Fibroblast of peridontal ligament (primary cell): ENCODE measurements around the gene MPPED2.
"Not testable (repeated sequence)": the region's sequence is repeated elsewhere in the genome, so short reads cannot be mapped to it uniquely, and the experiment has no call there.

ENCODE experiments used
- DNase-seq: peaks from one replicate; pipeline ENCODE4 v3.0.0-alpha.2; 2010; ENCODE audit errors: extremely low read depth

Gene MPPED2

DNA sequence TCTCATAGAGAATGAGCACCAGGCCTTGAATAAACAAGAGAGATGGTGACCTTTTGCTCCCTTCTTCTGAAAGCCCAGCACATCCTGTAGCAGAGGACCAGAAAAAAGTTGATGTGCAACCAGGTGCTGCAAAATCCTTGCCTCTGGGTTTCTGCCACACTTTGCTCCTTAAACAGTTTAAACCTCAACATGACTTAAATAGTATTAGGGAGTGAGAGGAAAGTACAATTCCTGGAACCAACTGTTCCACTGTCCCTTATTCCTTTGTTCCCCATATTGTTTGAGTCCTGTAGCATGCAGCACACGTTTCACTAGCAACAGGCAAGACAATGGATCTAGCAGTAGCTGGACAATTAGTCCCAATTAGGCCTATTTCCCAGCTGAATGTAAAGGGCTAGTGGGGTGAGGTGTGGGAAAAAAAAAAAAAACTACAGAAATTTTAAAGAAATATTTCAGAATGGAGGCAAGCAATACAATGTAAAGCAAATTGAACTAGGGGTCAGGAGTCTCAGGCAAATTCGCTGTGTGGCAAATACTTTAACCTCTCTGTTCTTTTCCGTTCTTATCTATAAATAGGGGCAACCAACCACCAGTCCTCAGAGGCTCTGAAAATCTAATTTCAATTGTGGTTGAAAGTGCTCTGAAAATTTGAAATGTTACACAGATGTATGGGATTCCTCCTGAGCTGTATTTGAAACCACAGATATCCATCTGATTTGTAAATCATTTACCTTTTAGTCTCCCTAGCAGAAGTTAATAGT is 6.6 kb downstream of the MPPED2 start:
- no peak for DNase-seq

DNA sequence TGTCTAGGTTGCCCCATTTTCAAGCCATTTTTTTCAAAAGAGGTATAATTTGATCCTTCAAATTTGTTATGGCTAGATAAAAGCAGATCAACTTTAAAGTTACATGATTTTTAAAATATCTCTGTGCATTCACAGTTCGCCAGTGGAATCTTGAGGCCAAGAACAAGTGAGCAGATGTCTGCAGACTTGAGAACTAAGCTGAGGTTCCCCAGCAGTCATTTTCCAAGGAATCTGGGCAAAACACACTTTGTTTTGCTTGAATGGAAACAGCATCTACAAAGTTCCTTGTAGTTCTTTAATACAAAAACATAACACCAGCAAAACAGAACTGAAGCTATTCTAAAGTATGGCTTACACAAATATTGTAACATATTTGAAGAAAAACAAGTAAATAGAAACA is 7.7 kb downstream of the MPPED2 start:
- DNase-seq = no peak

DNA sequence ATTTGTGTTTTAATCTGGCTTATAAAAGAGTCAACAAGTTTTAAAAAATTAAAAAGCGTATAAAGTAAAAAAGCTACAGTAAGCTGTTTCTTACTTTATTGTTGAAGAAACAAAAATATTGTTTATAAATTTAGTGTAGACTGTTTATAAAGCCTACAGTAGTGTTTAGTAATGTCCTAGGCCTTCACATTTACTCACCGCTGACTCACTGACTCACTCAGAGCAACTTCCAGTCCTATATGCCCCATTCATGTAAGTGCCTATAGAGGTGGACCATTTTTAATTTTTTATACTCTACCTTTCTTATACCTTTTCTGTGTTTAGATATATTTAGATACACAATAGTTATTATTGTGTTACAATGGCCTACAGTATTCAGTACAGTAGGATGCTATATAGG is 12.2 kb downstream of the MPPED2 start:
- DNase-seq = peak; percentile 19

DNA sequence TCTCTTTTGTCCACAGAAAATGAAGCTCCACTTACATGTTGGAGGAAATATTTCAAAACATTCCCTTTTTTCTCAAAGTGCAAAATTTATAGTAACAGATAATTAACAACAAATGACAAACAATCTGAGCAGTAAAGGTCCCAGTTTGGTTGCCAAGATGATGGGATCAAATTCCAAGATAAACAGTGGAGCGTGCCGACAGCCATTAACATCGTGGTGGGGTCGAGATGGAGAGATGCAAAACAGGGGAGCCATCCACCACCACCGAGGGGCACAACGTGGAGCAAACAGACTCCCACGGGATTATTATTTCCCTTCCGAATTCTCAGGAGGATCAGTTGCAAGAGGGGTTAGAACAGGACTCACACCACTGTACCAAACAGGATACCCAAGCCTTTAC is 17.2 kb downstream of the MPPED2 start:
- no peak for DNase-seq

DNA sequence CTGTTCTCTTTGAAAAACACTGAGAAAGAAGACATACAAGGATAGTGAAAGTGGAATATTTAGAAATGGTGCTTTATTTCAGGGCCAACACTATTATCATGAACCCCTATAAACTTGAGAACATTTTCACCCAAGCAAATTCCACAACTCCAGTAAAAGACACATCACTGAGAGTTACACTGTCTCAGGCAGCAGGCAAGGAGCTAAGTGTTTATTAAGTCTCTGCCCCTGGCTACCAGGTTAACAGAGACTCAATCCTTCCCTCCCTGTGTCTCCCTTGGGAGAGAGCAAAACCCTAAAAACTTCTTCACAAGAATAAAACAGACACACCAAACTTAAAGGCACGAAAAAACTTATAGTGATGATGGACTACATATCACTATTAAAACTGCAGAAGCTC is 18.5 kb downstream of the MPPED2 start:
- no peak for DNase-seq

- DNase-seq = peak; percentile 18
Measured at GRCh38 chr11:30567120-30567519, 19.0 kb downstream of the MPPED2 start.

DNA sequence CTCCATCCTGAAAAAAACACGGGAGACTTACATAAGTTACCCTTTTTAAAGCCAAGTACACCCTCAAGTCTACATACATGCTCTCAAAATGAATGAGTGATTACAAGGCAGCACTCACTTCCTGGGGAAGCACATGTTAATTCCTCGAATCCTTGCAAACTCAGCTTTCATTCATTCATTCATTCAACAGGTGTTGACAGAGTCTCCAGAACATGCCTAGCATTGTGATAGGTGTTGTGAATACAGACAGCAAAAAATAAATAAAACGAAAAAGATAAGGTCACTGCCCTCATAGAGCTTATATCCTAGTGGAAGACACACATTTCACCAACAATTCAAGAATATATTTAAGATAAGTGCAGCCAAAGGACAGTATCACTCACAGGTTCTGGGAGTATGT is 19.7 kb downstream of the MPPED2 start:
- no peak for DNase-seq

GRCh38 chr11:30565027-30565426 is 21.1 kb downstream of the MPPED2 start:
- DNase-seq = no peak

GRCh38 chr11:30561691-30562415 is 24.3 kb downstream of the MPPED2 start:
- DNase-seq = peak; percentile 44

- peak; percentile 6 for DNase-seq
Measured at GRCh38 chr11:30560206-30561106, 25.7 kb downstream of the MPPED2 start.

DNA sequence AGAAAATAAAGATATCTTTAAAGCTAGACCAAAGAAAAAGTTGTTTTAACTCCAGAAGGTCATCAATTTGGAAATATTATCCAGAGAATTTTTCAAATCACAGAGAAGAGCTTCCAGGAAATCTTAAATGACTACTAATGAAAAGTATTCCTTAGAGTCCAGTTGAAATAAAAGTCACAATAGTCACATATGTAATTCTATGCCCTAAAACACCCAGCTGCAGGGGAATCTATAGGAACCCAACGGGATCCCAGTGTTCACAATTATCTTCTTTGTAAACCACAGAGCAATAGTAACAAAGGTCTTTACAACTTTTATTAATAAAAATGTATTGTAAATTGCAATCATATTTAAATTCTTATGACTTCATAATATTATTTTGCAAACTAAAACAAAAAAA is 27.1 kb downstream of the MPPED2 start:
- DNase-seq = no peak

- not testable (repeated sequence) for DNase-seq
Measured at GRCh38 chr11:30554587-30554986, 31.6 kb downstream of the MPPED2 start.

- DNase-seq = no peak
Measured at GRCh38 chr11:30553521-30554110, 32.5 kb downstream of the MPPED2 start.

DNA sequence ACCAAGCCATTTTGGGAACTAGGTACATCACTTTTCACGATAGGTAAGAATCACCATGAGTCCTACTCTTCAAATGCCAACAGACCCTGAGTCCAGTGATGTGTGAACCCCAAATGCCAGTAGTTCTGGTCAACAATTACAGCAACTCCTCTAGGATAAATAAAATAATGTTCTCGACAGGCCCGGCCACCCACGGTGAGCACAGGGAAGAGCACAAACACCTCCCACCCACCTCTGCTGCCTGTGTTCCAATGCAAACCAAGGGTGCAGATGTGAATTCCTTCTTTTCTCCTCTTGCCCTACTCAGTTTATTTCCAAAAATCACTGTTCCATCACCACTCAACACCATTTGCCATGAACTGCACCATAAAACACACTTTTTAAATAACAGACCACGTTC is 33.3 kb downstream of the MPPED2 start:
- no peak for DNase-seq

DNA sequence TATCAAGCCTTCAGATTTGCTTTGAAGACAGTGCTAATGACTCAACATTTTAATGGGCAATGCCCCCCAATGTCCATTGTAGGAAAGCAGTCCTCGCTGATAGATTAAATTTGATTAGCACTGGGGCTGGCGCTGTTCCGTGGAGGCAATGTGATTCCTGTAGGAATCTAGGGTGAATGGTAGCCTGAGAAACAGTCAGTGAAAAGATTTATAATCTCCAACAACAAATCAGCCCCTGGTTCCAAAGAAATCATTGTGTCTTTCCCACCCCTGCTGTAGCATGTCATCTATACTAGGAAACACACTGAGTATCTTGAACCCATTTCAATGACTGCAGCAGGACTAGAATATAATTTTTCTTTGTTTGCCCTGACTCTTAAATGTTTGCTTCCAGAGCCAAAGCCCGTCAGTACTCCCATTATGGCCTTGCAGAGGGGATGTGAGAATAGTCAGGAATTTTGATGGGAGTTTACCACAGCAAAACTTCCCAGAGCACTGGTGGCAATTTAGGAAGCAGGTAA is 36.1 kb downstream of the MPPED2 start:
- no peak for DNase-seq

- no peak for DNase-seq
Measured at GRCh38 chr11:30549565-30549964, 36.6 kb downstream of the MPPED2 start.

DNA sequence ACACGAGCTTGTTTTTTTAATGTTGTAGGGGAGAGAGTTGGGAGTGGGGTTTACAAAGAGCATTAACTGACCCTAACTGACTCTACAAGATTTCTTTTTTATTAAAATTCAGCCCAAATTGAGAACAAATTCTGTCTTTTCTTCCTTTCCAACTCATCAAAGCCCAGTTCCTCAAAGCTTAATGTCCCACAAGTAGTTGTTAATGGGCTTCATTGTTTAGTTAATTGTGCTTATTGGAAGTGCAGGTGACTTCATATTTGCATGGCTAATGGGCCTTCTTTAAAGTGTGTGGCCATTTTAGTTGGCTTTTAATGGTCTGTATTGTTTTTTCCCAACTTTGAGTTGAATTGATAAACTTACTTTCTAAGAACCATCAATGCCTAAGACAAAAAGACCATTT is 39.8 kb downstream of the MPPED2 start:
- DNase-seq = no peak

DNA sequence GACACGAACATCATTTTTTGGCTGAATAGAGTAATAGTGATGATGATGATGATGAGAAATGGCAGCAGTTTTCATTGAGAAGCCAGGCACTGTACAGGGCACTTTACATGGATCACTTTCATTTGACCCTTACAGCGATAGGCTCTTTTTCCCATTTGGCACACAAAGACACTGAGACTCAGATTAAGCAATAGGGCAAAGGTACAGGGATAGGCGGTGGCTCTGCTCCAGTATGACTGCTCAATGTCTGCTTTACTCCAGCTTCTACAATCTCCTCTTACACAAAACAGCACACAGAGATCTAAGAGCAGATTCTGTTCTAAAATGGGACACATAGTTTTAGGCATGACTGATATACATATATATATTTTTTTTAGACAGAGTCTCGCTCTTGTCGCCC is 40.6 kb downstream of the MPPED2 start:
- no peak for DNase-seq

GRCh38 chr11:30543066-30543465 is 43.1 kb downstream of the MPPED2 start:
- no peak for DNase-seq

DNA sequence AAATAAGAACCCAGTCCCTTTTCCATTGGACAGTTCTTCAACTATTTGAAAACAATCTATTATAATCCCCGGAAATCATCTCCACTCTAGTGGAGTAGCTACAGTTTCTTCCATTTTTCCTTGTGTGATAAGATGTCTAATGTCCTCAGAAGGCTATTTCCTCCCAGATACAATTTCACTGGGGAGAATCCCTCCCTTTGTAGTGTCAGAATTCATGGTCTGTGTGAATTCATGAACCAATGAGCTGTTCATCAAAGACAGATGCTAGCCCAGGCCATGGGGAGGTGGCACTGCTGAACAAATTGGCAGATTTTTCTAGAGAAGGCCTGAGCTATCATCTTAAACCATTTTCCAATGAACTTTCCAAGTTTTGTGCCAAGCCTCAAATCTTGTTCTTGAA is 45.4 kb downstream of the MPPED2 start:
- DNase-seq = no peak

- no peak for DNase-seq
Measured at GRCh38 chr11:30538251-30538650, 47.9 kb downstream of the MPPED2 start.

DNA sequence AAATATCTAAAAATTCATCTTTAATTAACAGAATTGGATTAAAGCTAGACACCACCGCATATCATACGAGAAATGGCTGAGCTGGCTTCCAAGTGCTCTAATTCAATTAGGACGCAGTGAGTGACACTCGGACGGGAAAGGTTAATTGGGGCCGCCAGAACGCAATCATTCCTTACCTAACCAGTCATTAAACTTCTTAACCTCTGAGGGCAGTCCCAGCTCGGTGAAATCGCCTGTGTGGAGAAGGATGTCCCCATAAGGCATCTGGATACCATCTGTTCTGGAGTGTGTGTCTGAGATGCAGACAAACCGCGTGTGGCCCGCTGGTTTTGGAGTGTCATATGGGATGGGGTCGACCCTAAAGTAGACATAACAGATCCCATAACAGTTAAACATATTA is 50.3 kb downstream of the MPPED2 start:
- DNase-seq = no peak
